AG08396 (cell line): ENCODE results near the gene EHMT1.
A peak's percentile ranks its signal among the peaks of the same experiment; 100 is the strongest.

ENCODE experiments used
- DNase-seq: peaks from one replicate; pipeline ENCODE4 v3.0.0; 2012; ENCODE audit warnings: low spot score, mixed read lengths

EHMT1 gene

GRCh38 chr9:137672907-137673791 lies 54.3 kb downstream of the EHMT1 start:
- peak; percentile 84 for DNase-seq

GRCh38 chr9:137673886-137674285 lies 55.1 kb downstream of the EHMT1 start:
- no peak for DNase-seq

DNA sequence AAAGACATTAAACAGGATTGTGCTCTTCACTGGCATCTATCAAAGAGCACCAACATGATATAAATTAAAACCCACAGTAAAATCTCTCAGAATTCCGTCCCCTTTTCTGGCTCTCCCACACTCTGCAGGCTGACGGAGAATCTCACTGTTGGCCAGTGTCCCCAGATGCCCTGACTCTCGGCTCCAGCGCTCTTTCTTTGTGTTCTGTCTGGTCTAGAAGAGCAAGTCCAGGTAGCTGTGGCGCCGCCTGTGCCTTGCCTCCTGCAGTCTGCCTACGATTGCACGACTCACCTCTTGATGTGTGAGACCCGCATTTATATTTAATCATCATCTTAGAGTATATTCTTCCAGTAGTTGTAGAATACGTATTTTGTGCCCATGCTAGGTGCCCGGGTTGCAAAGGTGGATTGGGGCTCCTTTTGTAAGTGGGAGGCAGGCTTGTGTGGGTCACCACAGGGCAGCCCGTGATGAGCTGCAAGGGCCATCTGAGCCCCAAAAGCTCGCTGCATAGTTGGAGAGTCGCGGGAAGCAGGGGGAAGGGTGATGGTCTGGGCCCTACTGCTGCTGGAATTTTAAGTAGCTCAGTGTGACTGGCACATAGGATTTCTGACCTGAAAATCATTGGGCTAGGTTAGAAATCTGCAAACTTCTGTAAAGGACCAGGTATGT lies 55.6 kb downstream of the EHMT1 start:
- no peak for DNase-seq

DNA sequence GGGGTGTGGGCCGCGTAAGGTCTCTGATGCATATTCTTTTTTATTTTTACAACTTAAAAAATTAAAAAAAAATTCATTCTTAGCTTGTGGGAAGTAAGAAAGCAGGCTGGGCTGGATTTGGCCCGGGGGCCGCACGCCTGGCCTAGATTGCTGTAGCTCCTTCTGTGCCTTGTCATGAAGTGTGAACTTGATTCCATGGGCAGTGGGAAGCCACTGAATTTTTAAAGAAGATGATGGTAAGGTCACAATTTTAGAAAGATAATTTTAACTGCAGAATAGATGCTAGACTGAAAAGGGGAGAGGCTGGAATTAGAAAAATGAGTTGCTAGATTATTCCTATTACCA lies 56.1 kb downstream of the EHMT1 start:
- no peak for DNase-seq

DNA sequence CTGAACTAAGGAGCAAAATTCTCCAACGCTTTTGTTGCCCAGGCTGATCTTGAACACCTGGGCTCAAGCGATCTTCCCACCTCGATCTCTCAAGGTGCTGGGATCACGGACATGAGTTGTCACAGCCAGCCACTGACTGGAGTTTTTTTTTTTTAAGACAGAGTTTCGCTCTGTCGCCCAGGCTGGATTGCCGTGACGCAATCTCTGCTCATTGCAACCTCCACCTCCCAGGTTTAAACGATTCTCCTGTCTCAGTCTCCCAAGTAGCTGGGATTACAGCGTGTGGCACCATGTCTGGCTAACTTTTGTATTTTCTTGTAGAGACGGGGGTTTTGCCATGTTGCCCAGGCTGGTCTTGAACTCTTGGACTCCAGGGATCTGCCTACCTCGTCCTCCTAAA lies 58.2 kb downstream of the EHMT1 start:
- DNase-seq, result no peak

DNA sequence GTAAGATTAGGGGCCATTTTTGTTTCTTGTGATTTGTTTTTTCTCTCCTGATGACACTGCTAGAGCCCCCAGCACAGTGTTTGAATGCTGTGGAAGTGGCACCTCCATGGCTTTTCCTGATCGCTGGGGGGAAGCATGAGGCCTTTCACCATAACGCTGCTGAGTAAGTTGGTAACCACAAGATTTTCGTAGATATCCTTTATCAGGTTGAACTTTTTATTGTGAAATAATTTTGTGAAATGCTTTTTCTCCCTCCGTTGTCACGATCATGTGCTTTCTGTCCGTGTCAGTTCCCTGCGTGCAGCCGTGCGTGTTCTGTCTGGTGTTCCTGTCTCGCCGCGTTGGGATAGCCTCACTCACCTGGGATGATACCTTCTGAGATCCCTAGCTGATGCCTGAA lies 59.4 kb downstream of the EHMT1 start:
- DNase-seq, result no peak

GRCh38 chr9:137679249-137679648 lies 60.4 kb downstream of the EHMT1 start:
- DNase-seq, result no peak

DNA sequence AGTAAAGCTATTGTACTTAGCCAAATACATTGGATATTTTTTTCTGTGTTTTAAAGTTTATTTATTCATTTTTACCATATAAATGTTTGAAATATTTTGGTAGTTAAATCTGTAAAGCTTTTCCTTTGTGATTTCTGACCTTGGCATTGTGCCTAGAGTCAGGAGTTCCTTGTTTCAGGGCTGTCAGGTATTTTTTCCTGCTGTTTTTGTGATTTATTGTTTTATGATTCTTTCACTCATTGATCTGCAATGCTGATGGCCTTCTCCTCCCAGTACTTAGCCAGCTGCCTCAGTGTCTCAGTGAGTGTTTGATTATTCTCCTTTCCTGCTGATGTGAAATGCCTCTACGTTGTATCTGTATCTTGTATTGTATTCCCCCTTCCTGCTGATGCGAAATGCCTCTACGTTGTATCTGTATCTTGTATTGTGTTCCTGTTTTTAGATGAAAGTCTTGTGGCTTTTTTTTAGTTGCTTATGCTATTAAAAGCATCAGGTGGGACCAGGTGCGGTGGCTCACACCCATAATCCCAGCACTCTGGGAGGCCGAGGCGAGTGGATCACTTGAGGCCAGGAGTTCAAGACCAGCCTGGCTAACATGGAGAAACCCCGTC lies 61.0 kb downstream of the EHMT1 start:
- no peak for DNase-seq

GRCh38 chr9:137680444-137681358 lies 61.9 kb downstream of the EHMT1 start:
- DNase-seq, result no peak

DNA sequence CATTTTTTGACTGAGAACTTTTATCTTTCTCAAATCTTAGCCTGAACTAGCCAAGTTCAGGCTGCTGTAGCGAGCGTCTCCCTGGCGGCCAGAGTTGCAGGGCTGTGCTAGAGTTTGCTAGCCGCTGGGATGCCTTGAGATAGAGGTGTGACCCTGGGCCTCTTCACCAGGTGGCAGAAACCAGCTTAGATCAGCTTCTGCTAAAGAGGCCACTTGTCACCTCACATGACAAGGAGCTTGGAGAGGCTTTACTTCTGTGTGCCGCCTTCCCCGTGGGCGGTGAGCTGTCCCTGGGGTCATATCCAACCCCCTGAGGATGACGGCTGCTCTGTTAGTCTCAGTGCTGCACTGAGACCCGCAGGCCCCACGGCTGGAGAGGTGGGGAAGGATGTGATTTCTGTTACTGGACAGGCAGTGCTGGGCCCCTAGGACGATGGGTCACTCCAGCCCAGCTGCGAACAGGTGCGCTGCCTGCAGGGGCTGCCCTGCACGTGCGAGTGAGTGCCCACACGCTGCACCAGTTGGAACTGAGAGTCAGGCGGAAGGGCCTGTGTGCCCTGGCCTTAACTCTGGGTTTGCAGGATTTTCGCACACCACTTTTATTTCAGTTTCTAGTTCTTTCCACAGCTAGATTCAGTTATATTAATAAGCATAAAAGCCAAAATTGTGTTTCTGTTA lies 63.8 kb downstream of the EHMT1 start:
- no peak for DNase-seq

DNA sequence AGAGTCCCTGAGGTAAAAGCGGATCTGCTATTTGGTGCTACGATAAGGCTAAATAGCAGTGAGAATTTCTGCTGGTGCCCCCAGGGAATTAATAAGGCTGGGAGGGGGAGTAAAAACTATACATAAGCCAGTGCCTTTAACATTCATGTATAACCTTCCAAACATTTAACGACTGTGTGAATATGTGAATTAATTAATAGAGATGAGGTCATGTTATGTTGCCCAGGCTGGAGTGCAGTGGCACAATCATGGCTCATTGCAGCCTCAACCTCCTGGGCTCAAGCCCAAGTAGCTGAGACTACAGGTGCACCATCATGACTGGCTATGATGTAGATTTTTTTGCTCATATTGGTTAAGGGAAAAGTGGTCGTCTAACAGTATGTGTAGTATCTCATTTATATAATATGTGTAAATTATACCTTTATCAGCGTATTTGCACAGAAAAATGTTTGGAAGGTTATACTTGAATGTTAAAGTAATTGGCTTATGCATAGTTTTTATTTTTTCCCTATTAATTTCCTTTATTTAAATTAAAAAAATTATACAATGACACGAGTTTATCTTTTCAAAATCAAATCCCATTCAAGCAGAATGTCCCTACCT lies 64.6 kb downstream of the EHMT1 start:
- no peak for DNase-seq

DNA sequence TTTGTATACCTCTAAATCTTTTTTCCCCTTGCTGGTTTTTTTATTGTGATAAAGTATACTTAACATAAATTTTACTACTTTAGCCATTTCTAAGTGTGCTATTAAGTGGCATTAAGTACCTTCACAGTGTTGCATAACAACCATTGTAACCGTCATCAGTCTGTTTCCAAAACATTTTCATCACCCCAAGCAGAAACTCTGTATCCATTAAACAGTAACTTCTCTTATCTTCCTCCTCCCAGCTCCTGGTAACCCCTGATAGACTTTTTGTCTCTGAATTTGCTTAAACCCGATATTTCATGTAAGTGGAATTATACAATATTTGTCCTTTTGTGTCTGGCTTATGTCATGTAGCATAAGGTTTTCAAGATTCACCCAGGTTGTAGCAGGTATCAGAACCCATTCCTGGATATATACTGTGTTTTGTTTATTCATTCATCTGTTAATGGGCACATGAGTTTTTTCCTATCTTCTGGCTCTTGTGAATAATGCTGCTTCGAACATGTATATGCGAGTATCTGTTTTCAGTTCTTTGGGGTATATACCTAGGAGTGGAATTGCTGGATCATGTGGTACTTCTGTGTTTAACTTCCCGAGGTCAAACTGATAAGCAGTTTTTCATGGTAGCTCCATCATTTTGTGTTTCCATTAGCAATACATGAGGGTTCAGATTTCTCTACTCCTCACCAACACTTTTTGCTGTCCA lies 66.4 kb downstream of the EHMT1 start:
- no peak for DNase-seq

DNA sequence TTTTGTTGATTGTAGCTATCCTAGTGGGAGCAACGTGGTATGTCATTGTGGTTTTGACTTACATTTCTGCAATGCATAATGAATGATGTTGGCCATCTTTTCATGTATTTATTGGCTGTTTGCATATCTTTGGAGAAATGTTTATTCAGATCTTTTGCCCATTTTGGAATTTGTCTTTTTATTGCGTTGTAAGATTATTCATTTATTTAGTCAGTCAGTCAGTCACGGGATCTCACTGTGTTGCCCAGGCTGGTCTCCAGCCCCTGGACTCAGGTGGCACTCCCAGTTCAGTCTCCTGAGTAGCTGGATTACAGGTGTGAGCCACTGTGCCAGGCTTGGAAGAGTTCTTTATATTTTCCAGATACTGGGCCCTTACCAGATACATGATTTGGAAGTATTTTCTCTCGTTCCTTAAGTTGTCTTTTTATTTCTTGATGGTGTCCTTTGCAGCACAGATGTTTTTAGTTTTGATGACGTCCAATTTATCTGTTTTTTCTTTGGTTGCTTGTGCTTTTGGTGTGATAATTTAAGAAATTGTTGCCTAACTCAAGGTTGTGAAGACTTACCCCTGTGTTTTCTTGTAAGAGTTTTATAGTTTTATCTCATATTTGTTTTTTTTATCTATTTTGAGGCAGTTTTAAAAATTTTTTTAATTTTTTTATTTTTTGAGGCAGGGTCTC lies 67.1 kb downstream of the EHMT1 start:
- peak; percentile 68 for DNase-seq

DNA sequence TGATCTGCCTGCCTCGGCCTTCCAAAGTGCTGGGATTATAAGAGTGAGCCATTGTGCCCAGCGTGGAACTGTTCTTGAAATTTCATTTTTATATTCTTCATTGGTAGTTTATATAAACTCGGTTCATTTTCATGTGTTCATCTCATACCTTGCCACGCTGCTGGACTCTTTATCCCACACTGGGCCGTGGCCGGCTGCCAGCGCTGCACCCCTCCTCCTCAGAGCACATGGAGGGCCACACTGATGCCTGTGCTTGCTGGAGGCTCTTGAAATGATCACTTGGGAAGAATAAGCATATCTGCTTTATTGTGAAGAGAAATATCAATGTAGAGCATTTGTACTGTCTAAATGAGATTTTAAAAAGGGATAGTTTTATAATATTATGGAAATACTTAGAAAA lies 69.5 kb downstream of the EHMT1 start:
- DNase-seq, result no peak

DNA sequence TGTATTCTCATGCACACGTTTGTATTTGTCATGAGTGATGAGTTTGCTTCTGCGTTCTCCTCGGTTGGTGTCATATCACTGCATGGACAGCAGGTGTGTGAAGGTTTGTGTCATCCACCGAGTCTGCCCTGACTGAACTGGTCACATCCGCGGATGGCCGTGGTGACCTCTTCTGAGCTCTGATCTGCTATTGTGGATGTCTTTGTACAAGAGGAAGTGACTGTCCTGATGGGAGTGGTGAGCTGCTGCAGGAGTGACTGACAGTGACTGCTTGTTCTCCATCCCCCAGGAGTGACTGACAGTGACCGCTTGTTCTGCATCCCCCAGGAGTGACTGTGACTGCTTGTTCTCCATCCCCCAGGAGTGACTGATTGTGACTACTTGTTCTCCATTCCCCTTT lies 69.9 kb downstream of the EHMT1 start:
- no peak for DNase-seq

- no peak for DNase-seq
Observed at GRCh38 chr9:137689745-137690529, 71.1 kb downstream of the EHMT1 start.

- no peak for DNase-seq
Observed at GRCh38 chr9:137690930-137691645, 72.3 kb downstream of the EHMT1 start.

- no peak for DNase-seq
Observed at GRCh38 chr9:137691646-137692351, 73.0 kb downstream of the EHMT1 start.
